ENCODE measurements around the gene BANK1.

Gene BANK1

GRCh38 chr4:102022343-102022742 is 231.8 kb downstream of the BANK1 start:
- TF ChIP-seq ZNF274 (IDR thresholded peaks at IDR 0.05; ENCODE audit: low read depth, low read length), result no peak
- H3K4me3 ChIP-seq (ENCODE audit: low read length), result no peak overlapping the region

GRCh38 chr4:102027961-102028360 is 237.4 kb downstream of the BANK1 start:
- TF ChIP-seq ZNF274 (IDR thresholded peaks at IDR 0.05; ENCODE audit: low read depth, low read length), result no peak
- no peak overlapping the region for H3K4me3 ChIP-seq (ENCODE audit: low read length)

- H3K4me3 ChIP-seq (ENCODE audit: low read length), result no peak overlapping the region
- TF ChIP-seq ZNF274 (IDR thresholded peaks at IDR 0.05; ENCODE audit: low read depth, low read length), result no peak
These were observed 240.9 kb downstream of the BANK1 start for GRCh38 chr4:102031406-102031805.

- TF ChIP-seq ZNF274 (IDR thresholded peaks at IDR 0.05; ENCODE audit: low read depth, low read length), result no peak
- H3K4me3 ChIP-seq (ENCODE audit: low read length), result no peak overlapping the region
These were observed 245.5 kb downstream of the BANK1 start for GRCh38 chr4:102036016-102036415.

GRCh38 chr4:102036619-102037376 is 246.3 kb downstream of the BANK1 start:
- no peak overlapping the region for H3K4me3 ChIP-seq (ENCODE audit: low read length)
- no peak for TF ChIP-seq ZNF274 (IDR thresholded peaks at IDR 0.05; ENCODE audit: low read depth, low read length)

GRCh38 chr4:102037566-102037965 is 247.0 kb downstream of the BANK1 start:
- no peak overlapping the region for H3K4me3 ChIP-seq (ENCODE audit: low read length)
- no peak for TF ChIP-seq ZNF274 (IDR thresholded peaks at IDR 0.05; ENCODE audit: low read depth, low read length)

GRCh38 chr4:102042871-102043802 is 252.6 kb downstream of the BANK1 start:
- TF ChIP-seq ZNF274 (IDR thresholded peaks at IDR 0.05; ENCODE audit: low read depth, low read length), result no peak

GRCh38 chr4:102047616-102048015 is 257.1 kb downstream of the BANK1 start:
- H3K4me3 ChIP-seq (ENCODE audit: low read length), result no peak overlapping the region
- no peak for TF ChIP-seq ZNF274 (IDR thresholded peaks at IDR 0.05; ENCODE audit: low read depth, low read length)

More at GRCh38 chr4:102042871-102043802, 252.6 kb downstream of the BANK1 start:
- H3K4me3 ChIP-seq (ENCODE audit: low read length), result no peak overlapping the region

- TF ChIP-seq ZNF274 (IDR thresholded peaks at IDR 0.05; ENCODE audit: low read depth, low read length), result no peak
- H3K4me3 ChIP-seq (ENCODE audit: low read length), result no peak overlapping the region
These were observed 265.3 kb downstream of the BANK1 start for GRCh38 chr4:102055805-102056204.

- H3K4me3 ChIP-seq (ENCODE audit: low read length), result no peak overlapping the region
- TF ChIP-seq ZNF274 (IDR thresholded peaks at IDR 0.05; ENCODE audit: low read depth, low read length), result no peak
These were observed 266.6 kb downstream of the BANK1 start for GRCh38 chr4:102057122-102057521.

GRCh38 chr4:102061133-102061532 is 270.6 kb downstream of the BANK1 start:
- no peak for TF ChIP-seq ZNF274 (IDR thresholded peaks at IDR 0.05; ENCODE audit: low read depth, low read length)
- H3K4me3 ChIP-seq (ENCODE audit: low read length), result no peak overlapping the region

- no peak overlapping the region for H3K4me3 ChIP-seq (ENCODE audit: low read length)
- no peak for TF ChIP-seq ZNF274 (IDR thresholded peaks at IDR 0.05; ENCODE audit: low read depth, low read length)
These were observed 274.4 kb downstream of the BANK1 start for GRCh38 chr4:102064747-102065442.

GRCh38 chr4:102076622-102077021 is 286.1 kb downstream of the BANK1 start:
- no peak overlapping the region for H3K4me3 ChIP-seq (ENCODE audit: low read length)
- TF ChIP-seq ZNF274 (IDR thresholded peaks at IDR 0.05; ENCODE audit: low read depth, low read length), result no peak

GRCh38 chr4:102080184-102080583 is 289.7 kb downstream of the BANK1 start:
- no peak for TF ChIP-seq ZNF274 (IDR thresholded peaks at IDR 0.05; ENCODE audit: low read depth, low read length)
- H3K4me3 ChIP-seq (ENCODE audit: low read length), result no peak overlapping the region
